C4-2B (cell line): ENCODE data around the gene KRT23.
A peak's percentile ranks its signal among the peaks of the same experiment; 100 is the strongest.

Experiments
- H3K27ac ChIP-seq: fragments of 450-650 bp; 2 replicates; pipeline ENCODE4 v1.5.1; 2017
- ZFX ChIP-seq: fragments of 450-650 bp; IDR thresholded peaks from 2 replicates; pipeline ENCODE4 v1.6.1; 2017
- TF ChIP-seq, protein P1 (sequence below): fragments of 450-650 bp; conservative IDR thresholded peaks from 2 replicates; pipeline ENCODE4 v1.5.1; 2017; ENCODE audit warnings: mild to moderate bottlenecking

The KRT23 gene

DNA sequence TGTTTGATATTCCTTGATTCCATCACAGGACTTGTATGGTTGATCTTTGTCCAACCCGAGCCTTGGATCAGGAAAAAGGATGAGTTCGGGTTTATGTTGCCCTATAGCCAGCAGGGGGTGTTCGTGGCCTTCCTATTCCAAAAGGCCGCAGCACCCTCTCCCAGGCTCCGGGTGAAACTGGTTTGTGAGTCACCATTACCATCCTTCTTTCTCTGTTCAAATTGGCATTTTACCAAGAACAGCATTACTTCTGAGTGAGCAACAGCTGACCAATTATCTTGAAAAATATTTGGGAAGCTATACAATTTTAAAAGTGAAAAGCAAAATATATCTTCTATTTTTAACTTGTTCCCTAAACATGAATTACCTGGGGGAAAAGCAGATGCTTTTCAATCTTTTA is 28.1 kb downstream of the KRT23 start:
- TF ChIP-seq, protein P1, sequence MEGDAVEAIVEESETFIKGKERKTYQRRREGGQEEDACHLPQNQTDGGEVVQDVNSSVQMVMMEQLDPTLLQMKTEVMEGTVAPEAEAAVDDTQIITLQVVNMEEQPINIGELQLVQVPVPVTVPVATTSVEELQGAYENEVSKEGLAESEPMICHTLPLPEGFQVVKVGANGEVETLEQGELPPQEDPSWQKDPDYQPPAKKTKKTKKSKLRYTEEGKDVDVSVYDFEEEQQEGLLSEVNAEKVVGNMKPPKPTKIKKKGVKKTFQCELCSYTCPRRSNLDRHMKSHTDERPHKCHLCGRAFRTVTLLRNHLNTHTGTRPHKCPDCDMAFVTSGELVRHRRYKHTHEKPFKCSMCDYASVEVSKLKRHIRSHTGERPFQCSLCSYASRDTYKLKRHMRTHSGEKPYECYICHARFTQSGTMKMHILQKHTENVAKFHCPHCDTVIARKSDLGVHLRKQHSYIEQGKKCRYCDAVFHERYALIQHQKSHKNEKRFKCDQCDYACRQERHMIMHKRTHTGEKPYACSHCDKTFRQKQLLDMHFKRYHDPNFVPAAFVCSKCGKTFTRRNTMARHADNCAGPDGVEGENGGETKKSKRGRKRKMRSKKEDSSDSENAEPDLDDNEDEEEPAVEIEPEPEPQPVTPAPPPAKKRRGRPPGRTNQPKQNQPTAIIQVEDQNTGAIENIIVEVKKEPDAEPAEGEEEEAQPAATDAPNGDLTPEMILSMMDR = peak; percentile 89
- TF ChIP-seq ZFX = no peak
- H3K27ac ChIP-seq = no peak overlapping the region

DNA sequence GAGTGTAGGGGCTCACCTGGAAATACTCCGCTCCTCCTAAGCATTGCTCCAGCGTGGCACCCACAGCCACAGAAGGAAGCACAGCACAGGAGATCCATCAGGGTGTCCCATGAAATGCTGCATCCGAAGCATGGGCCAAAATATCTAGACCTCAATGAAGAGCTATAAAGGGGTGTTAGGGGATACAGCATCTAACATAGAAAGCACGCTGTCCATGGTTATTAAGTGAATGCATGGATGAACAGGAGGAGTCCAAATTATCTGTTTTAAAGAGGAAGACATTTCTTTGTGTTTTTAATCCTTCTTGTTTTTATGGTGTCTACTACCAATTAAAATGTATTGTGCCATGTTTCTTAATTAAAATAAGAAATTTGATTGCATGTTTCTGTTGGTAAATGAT is 30.8 kb downstream of the KRT23 start:
- H3K27ac ChIP-seq = no peak overlapping the region
- no peak for TF ChIP-seq ZFX
- TF ChIP-seq, protein P1 = no peak

DNA sequence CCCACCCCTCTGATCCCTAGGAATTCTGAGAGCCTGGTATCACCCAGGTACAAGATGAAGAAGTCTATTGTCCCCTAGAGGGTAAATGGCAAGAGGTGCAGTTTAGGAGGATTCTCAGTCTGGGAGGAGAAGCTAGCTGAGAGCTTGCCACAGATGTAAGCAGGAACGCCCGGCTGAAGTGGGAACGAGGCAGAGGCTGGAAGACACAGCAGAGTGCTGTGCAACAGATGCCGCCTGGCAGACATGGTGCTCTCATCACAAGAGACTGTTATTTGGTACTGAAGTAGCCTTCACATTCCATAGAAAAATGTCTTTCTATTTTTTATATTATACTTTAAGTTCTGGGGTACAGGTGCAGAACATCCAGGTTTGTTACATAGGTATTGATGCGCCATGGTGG is 32.1 kb downstream of the KRT23 start:
- TF ChIP-seq, protein P1 = no peak
- TF ChIP-seq ZFX = no peak

DNA sequence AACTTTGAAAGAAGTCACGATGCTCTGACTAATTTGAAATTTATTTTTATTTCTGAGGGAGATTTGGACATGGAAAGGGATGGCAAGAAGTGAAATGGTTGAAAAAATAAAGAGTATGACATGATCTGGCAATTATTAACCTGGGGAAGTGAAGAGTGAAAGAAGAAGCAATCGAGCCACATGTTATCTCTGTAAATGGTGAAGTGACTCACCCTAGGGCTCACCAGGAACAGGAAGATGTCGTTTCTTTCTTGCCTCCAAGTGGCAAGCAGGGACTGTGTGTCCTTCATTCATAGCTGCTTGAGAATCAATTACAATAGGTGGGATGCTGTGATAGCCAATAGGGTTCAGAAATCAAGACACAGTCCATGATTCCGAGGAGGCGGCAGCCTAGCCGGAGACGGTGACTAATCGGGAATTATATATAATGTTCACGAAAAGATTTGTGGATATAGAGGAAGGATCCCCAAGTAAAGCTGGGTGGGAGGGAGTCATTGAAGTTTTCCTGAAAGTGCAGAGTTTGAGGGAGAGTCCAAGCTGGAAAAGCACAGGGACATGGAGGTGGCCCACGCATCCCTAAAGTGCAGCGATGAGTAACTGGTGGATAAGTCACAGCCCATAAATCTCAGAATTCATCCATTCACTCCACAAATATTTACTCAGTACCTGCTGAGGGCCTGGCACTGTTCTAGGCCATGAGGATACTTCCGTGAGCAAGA is 34.2 kb downstream of the KRT23 start:
- TF ChIP-seq, protein P1 = no peak
- TF ChIP-seq ZFX = no peak
- peak overlapping the region; percentile 76 for H3K27ac ChIP-seq

More for the DNA sequence above, 32.1 kb downstream of the KRT23 start:
- H3K27ac ChIP-seq = no peak overlapping the region; the same call in 1 of the 2 replicates

DNA sequence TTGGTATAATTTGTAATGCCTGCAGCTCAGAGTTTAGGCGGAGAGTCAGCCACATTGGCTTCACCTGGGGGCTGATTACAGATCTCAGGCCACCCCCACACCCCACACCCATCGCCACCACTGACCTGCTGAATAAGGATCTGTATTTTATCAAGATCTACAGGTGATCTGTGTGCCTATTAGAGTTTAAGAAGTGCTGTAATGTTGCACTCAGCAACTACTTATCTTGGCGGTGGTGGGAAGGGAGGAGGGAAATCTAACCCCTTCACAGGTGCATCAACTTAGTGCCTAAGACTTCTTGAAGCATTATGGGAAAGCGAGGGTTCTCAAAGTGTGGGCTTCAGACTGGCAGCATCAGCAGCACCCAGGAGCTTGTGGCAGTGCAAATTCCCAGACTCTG is 34.9 kb downstream of the KRT23 start:
- no peak for TF ChIP-seq ZFX
- TF ChIP-seq, protein P1 = no peak
- H3K27ac ChIP-seq = peak overlapping the region; percentile 76

DNA sequence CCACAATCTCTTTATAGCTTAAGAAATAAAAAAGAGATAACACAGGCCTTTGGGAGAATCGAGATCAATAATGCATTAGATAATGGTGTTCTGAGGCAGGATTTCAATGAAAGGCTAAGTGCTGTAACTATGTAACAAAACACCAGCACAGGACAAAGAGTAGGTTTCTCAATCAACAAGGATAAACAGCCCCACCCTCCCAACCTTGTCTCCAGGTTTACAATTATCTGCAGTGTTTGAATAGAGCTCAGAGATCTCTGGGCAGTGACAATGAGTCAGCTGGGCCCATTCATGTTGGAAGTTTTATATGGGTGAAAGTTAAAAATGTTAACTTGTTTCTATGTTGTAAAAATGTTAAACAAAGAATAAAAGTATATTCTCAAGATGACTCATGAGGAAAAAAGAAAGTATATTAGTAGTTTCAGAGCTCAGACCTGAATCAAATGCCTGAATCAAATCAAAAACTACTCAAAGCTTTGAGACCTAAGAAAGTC is 35.4 kb downstream of the KRT23 start:
- H3K27ac ChIP-seq = peak overlapping the region; percentile 76
- TF ChIP-seq, protein P1 = no peak
- no peak for TF ChIP-seq ZFX

DNA sequence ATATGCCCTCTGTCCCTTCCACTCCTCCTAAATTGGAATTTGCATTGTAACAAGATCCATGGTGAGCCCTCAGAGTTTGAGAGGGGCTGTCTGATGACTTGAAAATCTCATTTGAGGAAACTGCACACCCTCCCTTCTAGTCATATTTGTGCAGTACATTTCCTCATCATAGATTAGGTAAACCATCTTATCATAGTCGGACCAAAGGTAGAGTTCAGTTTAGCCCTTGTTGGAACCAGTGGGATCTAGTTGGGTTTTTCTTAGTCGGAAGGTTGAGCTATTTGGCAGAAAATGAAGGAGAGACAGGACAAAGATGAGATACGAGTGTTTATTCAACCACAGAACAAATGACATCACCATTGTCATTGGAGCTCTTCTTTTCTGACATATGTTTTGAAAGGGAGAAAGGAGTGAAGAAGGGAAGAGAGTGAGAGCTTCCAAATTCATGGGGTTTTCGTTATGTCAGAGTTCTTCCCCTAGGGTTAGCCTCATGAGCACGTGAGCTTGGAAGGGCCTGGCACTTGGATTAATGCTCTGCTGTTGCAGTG is 36.6 kb downstream of the KRT23 start:
- no peak overlapping the region for H3K27ac ChIP-seq
- TF ChIP-seq, protein P1 = no peak
- TF ChIP-seq ZFX = no peak
